HG03097 (cell line): ENCODE results near the gene VNN1.
A peak's percentile ranks its signal among the peaks of the same experiment; 100 is the strongest.
"Not testable (repeated sequence)": the region's sequence is repeated elsewhere in the genome, so short reads cannot be mapped to it uniquely, and the experiment has no call there.

Experiments used
- ATAC-seq: cut with Tn5 transposase; IDR thresholded peaks from one replicate; pipeline ENCODE4 v1.9.1; 2021; ENCODE audit not compliant: unreplicated experiment, low FRiP score

Gene VNN1

DNA sequence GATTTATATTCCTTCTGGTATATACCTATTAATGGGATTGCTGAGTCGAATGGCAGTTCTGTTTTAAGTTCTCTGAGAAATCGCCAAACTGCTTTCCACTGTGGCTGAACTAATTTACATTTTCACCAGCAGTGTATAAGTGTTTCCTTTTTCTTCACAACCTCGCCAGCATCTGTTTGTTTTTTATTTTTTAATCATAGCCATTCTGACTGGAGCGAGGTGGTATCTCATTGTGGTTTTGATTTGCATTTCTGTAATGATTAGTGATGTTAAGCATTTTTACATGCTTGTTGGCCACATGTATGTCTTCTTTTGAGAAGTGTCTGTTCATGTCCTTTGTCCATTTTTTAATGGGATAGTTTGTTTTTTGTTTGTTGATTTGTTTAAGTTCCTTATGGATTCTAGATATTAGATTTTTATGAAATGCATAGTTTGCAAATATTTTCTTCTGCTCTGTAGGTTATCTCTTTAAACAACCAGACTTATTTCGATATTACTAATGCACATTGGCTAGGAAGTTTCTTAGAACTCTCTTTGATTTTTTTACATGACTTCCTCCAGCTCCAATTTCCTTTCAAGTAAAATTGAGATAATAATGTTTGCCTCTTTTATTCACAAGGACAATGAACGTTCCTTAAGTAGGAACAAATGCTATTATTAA, 12.2 kb upstream of the VNN1 start:
- peak; percentile 71 for ATAC-seq

DNA sequence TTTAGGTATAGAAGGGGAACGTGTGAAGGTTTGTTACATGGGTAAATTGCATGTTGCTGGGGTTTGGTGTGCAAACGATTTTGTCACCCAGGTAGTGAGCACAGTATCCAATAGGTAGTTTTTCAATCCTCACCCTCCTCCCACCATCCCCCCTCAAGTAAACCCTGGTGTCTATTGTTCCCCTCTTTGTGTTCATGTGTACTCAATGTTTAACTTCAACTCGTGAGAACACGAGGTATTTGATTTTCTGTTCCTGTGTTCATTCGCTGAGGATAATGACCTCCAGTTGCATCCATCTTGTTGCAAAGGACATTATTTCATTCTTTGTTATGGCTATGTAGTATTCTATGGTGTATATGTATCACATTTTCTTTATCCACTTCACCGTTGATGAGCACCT, 11.6 kb upstream of the VNN1 start:
- ATAC-seq: no peak

- no peak for ATAC-seq
Measured at GRCh38 chr6:132719736-132720448, 6.0 kb upstream of the VNN1 start.

DNA sequence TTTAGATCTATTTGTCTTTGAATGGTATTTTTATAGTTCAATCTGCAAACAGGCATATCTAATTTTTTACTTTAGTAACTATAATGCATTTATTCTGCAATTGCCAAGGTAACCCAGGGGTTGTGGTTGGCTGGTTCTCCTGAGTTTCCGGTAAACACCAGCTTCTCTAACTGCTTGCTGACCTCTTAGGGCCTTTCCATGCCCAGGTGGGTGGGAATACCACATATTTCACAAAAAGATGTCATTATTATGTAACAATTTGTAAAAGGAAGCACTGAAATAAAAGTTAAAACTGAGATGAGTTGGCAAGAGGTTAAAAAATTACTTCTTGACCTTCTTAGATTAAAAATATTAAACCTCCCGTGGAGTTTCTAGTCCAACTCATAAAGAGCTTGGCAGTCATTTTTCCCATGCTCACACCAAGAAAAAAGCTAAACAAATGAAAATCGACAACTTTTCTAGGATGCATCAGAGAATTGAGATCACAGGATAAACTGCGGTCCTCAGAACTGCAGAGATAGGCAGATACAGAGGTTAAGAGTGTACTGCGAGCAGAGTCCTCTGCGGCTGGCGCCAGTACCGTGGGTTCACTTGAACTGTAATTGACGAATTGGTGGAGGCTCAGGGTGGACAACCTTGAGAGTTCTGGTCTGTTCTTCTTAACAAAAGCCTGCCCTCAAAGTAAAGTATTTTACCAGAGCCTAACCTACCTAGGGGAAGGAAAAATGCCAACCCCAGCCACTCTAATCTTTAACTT, 2.2 kb upstream of the VNN1 start:
- ATAC-seq: no peak

DNA sequence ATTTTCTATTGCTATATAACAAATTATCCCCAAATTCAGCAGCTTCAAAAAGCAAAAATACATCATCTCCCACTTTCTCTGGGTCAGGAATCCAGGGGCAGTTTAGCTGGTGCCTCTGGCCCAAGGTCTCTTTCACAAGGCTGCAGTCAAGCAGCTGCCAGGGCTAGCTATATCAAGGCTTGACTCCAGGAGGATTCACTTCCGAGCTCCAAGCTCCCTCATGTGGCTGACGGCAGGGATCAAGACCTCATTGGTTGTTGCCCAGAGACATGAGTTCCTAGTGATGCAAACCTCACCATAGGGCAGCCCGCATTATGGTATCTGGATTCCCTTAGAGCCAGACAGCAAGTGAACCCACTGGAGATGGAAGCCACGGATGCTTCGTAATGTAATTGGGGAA, 1.3 kb upstream of the VNN1 start:
- no peak for ATAC-seq

DNA sequence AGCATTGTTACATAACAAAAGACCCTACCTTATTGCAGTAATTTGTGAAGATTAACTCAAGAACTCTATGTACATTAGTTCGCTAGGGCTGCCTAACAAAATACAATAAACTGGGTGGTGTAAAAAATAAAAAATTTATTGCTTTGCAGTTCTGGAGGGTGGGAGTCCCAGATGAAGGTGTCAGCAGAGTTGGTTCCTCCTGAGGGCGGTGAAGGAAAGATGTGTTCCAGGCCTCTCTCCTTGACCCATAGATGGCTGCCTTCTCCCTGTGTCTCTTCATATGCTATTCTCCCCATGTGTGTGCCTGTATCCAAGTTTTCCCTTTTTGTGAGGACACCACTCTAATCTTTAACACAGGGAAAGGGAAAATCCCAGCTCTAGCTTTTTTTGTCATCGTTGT, 305 bp upstream of the VNN1 start:
- ATAC-seq: no peak

DNA sequence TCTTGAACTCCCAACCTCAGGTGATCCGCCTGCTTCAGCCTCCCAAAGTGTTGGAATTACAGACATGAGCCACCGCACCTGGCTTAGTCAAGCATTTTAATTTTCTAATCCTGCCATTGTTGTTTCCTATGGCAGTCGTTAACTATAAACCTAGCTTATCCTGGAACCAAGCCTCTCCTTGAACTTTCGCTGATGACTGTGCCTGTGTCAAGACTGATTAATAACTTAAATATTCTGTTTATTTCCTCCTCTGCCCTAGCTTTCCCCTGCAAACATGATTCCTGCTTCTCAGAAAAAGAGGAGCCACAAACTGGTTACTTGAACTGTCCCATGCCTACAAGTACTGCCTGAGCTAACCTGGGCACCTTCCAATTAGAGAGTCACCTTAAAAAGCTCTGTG, 1.5 kb downstream of the VNN1 start:
- no peak for ATAC-seq

- no peak for ATAC-seq
Measured at GRCh38 chr6:132708771-132709170, 5.1 kb downstream of the VNN1 start.

- no peak for ATAC-seq
Measured at GRCh38 chr6:132708002-132708401, 5.9 kb downstream of the VNN1 start.

DNA sequence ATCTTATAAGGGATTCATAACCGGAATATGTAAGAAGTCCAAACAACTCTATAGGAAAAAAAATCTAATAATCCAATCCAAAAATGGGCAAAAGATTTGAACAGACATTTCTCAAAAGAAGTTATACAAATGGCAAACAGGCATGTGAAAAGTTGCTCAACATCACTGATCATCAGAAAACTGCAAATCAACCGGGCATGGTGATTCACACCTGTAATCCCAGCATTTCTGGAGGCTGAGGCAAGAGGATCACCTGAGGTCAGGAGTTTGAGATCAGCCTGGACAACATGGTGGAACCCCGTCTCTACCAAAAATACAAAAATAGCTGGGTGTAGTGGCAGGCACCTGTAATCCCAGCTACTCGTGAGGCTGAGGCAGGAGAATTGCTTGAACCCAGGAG, 7.1 kb downstream of the VNN1 start:
- not testable (repeated sequence) for ATAC-seq

DNA sequence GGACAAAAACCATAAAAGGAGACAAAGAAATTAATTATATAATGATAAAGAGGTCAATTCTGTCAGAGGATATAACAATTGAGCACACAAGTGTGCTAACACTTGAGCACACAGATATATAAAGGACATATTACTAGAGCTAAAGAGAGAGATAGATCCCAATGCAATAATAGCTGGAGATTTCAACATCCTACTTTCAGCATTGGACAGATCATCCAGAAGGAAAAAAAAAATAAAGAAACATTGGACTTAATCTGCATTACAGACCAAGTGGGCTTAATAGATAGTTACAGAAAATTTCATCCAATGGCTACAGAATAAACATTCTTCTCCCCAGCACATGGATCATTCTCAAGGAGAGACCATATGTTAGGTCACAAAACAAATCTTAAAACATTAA, 9.9 kb downstream of the VNN1 start:
- ATAC-seq: no peak

GRCh38 chr6:132698608-132699007, 15.2 kb downstream of the VNN1 start:
- ATAC-seq: no peak

DNA sequence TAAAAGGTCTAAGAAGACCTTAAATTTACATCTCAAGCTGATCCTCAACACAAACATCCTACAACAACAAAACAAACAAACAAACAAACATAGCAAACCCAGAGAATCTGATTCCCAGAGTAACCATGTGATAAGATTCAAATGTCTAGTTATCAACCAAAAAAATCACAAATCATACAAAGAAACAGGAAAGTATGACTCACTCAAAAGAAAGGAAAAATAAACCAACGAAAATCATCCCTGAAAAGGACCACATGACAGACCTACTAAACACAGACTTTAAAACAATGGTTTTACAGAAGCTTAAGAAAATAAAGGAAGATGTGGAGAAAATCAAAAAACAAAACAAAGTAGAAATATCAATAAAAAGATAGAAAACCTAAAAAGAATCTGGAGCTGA, 18.1 kb downstream of the VNN1 start:
- no peak for ATAC-seq

- ATAC-seq: no peak
Measured at GRCh38 chr6:132693478-132693877, 20.4 kb downstream of the VNN1 start.

DNA sequence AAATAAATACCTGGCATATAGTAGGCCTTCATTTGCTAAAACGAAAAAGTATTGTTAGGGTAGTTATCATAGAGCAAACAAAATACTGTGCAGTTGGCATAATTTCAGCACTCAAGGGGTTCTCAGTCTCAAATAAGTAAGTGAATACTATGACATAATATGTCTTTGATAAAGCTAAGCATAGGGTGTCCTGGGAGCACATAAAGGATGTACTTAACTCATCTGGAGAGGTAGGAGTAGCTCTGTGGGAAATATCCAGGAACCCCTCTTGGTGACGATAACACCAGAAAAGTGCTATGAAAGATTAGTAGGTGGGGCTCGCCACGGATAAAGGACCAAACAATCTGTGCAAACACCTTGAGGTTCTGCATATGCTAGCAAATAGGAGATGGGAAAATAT, 23.2 kb downstream of the VNN1 start:
- ATAC-seq: no peak

DNA sequence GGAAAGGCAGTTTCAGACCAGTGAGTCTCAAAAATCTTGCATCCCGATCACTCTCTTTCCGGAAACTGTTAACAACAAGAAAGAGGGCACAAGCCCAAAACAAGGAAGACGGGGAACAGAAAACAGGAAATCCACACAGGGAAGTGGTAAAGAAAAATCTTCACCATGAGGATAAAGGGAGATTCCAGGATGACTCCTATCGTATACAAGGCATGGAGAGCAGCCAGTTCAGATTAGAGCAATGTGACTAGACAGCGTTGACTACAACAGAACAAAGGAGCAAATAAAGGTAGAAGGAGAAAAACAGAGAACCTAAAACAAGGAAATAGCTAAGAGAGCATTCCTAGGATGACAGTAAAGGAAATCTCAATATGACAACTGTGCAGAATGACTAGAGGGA, 26.5 kb downstream of the VNN1 start:
- ATAC-seq: no peak

DNA sequence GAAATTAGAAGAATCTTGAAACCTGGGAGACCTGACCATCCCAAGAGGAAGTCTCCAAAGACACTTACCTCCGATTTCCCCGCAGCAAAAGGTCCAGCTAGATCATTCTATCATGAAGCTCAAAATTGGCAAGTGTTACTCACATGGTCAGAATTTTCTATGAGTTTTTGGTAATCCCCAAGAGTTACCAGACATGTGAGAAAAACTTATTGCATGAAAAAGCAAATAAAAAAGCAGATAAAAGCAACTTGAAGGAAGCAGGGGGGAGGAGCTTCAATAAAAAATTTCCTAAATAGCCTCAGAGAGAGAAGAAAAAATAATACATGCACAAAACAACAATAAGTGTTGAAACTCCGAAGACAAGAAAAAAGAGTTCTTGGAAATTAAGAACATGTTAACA, 27.3 kb downstream of the VNN1 start:
- no peak for ATAC-seq

DNA sequence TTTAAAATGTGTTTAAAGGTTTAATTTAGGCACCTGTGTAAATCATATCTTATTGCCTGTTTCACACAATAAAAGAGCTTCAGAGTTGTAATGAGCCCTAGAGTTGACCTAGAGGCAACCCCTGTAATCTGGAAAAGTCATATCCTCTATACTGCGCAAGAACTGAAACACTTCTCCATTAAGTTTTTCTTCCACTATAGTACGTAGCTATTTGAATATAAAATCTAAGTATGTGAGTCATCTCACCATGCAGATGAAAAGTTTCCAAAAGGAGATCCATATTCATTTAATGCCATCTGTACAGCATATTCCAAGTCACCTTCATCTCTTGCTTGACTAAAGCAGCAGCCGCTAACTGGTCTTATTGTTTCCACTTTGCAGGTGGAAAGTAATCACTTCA, 28.8 kb downstream of the VNN1 start:
- no peak for ATAC-seq

DNA sequence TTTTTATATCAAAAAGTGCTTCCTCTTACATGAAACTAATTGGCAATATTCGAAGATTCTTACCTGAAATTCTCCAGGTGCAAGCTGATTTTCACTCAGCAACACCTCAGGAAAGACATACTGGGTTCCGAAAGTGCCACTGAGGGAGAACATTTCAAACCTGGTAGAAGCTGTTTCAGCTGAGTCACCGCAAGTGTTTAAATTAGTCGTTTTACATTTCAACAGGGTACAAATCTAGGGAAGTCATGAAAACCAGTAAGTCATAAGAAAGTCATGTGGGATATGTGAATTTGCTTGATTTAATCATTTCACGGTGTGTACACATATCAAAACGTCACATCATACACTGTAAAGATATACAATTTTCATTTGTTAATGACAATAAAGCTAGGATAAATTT, 29.6 kb downstream of the VNN1 start:
- no peak for ATAC-seq

DNA sequence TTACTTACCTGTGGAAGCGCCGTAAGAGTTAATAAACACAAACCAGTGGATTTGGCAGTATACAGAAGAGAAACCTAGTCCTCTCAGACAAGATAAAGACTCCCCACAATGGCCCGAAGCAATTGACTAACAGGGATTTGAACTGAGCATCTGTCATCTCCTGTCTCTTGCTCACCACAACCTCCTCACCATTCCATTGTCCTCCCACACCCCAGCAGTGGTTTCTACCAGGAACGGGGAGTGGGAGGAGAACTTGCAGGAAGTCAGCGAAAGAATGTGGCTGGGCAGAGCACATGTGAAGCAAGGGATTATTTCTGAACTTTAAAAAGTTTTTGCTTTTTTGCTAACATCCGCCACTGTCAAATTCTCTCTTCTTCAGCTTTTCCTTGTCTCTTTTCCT, 30.3 kb downstream of the VNN1 start:
- no peak for ATAC-seq

GRCh38 chr6:132679094-132679493, 34.8 kb downstream of the VNN1 start:
- not testable (repeated sequence) for ATAC-seq

GRCh38 chr6:132675749-132676148, 38.1 kb downstream of the VNN1 start:
- no peak for ATAC-seq
